Measurements from ENCODE around the gene ECPAS.

DNA sequence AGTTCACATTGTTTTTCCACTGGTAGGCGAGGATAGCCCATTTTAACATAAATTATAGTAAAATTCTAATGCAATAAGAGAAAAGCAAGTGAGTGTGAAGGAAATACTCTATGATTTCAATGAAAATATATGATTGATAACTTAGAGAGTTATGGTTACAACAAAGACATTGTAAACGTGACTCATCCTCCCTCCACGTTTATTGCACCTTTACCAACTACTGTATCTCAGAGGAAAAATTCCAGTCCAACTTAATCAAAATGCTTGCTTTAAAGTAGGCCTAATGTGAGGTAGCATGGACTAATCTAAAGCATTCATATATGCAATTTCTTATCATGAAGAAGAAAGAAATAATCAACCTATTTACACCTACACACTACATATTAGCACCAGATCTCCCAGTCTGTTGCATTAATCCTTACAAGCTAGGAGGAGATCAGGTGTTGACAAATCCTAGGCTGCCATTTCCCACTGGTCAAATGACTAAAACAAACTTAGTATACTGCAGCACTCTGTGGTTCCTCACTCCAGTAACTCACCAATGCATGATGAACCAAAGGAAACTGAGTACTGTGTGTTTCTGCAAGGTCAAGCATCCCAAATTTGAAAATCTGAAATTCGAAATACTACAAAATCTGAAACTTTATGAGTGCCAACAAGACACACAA is 41.7 kb downstream of the ECPAS start:
- no peak for TF ChIP-seq EZH2phosphoT487 (IDR thresholded peaks at IDR 0.05; ENCODE audit: borderline replicate concordance, low read depth, low read length)
- no peak for TF ChIP-seq CTCF (conservative IDR thresholded peaks at IDR 0.05; ENCODE audit: low read length)

Data from OCI-LY7 (cell line).